ENCODE data around the gene NDUFC2. TPM values are rescaled to one million over a fixed set of nuclear protein-coding genes. Genes with fewer than 3 reads are reported as not detected.

NDUFC2 gene
- total and polyA plus RNA-seq, 2 experiments from 2014 or later: 122 to 711 TPM

GRCh38 chr11:78032090-78032489 is 47.6 kb downstream of the NDUFC2 start:
- Histone ChIP-seq H3K79me2 (replicated peaks; ENCODE audit: insufficient read depth) (no peaks in the 10 kb centered on the region), H3K4me1 (ENCODE audit: insufficient read depth) (no peaks in the 10 kb centered on the region), H3F3A (replicated peaks; ENCODE audit: low read depth) (no peaks in the 10 kb centered on the region), H3K4me3 (no peak overlapping the region), H3K27me3 (ENCODE audit: insufficient read depth) (no peaks in the 10 kb centered on the region), H3K9me2 (ENCODE audit: insufficient read depth) (no peaks in the 10 kb centered on the region), H3K27ac (ENCODE audit: low read depth) (no peak overlapping the region), H2AFZ (no peak overlapping the region), H4K20me1 (replicated peaks; ENCODE audit: insufficient read depth) (no peaks in the 10 kb centered on the region), H3K36me3 (ENCODE audit: insufficient read depth) (no peaks in the 10 kb centered on the region), H3K4me2 (no peak overlapping the region)
- H3K27me3 Mint-ChIP-seq (ENCODE audit: insufficient read depth, low read depth, poor library complexity): no peaks in the 10 kb centered on the region
- no peak for ATAC-seq
- peaks cover 5% of the 10 kb centered on the region; the same call in 1 of the 3 replicates for H3K9me3 Mint-ChIP-seq
- DNase-seq (ENCODE audit: low spot score): no peak
- H3K4me3 Mint-ChIP-seq: no peak overlapping the region
- peaks cover 8% of the 10 kb centered on the region; the same call in 1 of the 3 replicates for H3K4me1 Mint-ChIP-seq
- no peaks in the 10 kb centered on the region for H3K36me3 Mint-ChIP-seq (ENCODE audit: low read depth)
- TF ChIP-seq JUNB (IDR thresholded peaks at IDR 0.05; ENCODE audit: unreplicated experiment): no peak
- no peak for TF ChIP-seq NANOG (IDR thresholded peaks at IDR 0.05; ENCODE audit: borderline replicate concordance)
- no peak for TF ChIP-seq CREB1 (CRISPR knock-in tag; IDR thresholded peaks at IDR 0.05; ENCODE audit: low read depth)
- TF ChIP-seq ETS1 (IDR thresholded peaks at IDR 0.05): no peak
- TF ChIP-seq POLR2AphosphoS5 (IDR thresholded peaks at IDR 0.05; ENCODE audit: low read depth): no peak
- H3K27ac Mint-ChIP-seq: no peak overlapping the region

- no peaks in the 10 kb centered on the region for H4K20me1 ChIP-seq (replicated peaks; ENCODE audit: insufficient read depth)
- no peak overlapping the region for H3K4me3 ChIP-seq
- H3K36me3 ChIP-seq (ENCODE audit: insufficient read depth): no peaks in the 10 kb centered on the region
- Mint-ChIP-seq H3K9me3 (peaks cover 5% of the 10 kb centered on the region; the same call in 1 of the 3 replicates), H3K4me3 (no peak overlapping the region), H3K4me1 (peaks cover 8% of the 10 kb centered on the region; the same call in 1 of the 3 replicates), H3K27me3 (ENCODE audit: insufficient read depth, low read depth, poor library complexity) (no peaks in the 10 kb centered on the region), H3K36me3 (ENCODE audit: low read depth) (no peaks in the 10 kb centered on the region), H3K27ac (no peak overlapping the region)
- H2AFZ ChIP-seq: no peak overlapping the region
- no peaks in the 10 kb centered on the region for H3K9me2 ChIP-seq (ENCODE audit: insufficient read depth)
- H3F3A ChIP-seq (replicated peaks; ENCODE audit: low read depth): no peaks in the 10 kb centered on the region
- H3K4me2 ChIP-seq: no peak overlapping the region
- H3K27ac ChIP-seq (ENCODE audit: low read depth): no peak overlapping the region
- no peaks in the 10 kb centered on the region for H3K79me2 ChIP-seq (replicated peaks; ENCODE audit: insufficient read depth)
- no peak for TF ChIP-seq JUNB (IDR thresholded peaks at IDR 0.05; ENCODE audit: unreplicated experiment)
- TF ChIP-seq ETS1 (IDR thresholded peaks at IDR 0.05): no peak
- TF ChIP-seq POLR2AphosphoS5 (IDR thresholded peaks at IDR 0.05; ENCODE audit: low read depth): no peak
- no peak for TF ChIP-seq ZNF114 (CRISPR knock-in tag; IDR thresholded peaks at IDR 0.05)
- TF ChIP-seq ZNF331 (CRISPR knock-in tag; IDR thresholded peaks at IDR 0.05; ENCODE audit: low read depth): no peak
- no peak for TF ChIP-seq EZH2phosphoT487 (IDR thresholded peaks at IDR 0.05; ENCODE audit: unreplicated experiment)
- no peak for TF ChIP-seq CREB1 (CRISPR knock-in tag; IDR thresholded peaks at IDR 0.05; ENCODE audit: low read depth)
- H3K4me1 ChIP-seq (ENCODE audit: insufficient read depth): no peaks in the 10 kb centered on the region
- no peak for DNase-seq (ENCODE audit: low spot score)
- no peaks in the 10 kb centered on the region for H3K27me3 ChIP-seq (ENCODE audit: insufficient read depth)
- ATAC-seq: no peak
These were observed 48.0 kb downstream of the NDUFC2 start for GRCh38 chr11:78031629-78032028.
